CD4-positive, alpha-beta T cell treated with Interleukin-17A for 1 hour (primary cell): ENCODE measurements around the gene FMO3.

Experiments used
- DNase-seq: peaks from one replicate; pipeline ENCODE4 v3.0.0-alpha.2; 2020

The FMO3 gene

GRCh38 chr1:171160639-171161354 is 70.1 kb downstream of the FMO3 start:
- DNase-seq: no peak

GRCh38 chr1:171161431-171161830 is 70.7 kb downstream of the FMO3 start:
- DNase-seq: no peak

GRCh38 chr1:171166361-171166760 is 75.7 kb downstream of the FMO3 start:
- no peak for DNase-seq
